NCI-H748 treated with DMSO at 0.1 percent for 48 hours (cell line): ENCODE data around the gene COL8A2.

Source experiments
- DNase-seq: peaks from one replicate; lab custom pipeline; 2025; lab: John Stamatoyannopoulos, UW

COL8A2 gene

GRCh38 chr1:36136535-36136934 lies 11.5 kb upstream of the COL8A2 start:
- DNase-seq, result no peak

GRCh38 chr1:36135796-36136195 lies 10.8 kb upstream of the COL8A2 start:
- no peak for DNase-seq

DNA sequence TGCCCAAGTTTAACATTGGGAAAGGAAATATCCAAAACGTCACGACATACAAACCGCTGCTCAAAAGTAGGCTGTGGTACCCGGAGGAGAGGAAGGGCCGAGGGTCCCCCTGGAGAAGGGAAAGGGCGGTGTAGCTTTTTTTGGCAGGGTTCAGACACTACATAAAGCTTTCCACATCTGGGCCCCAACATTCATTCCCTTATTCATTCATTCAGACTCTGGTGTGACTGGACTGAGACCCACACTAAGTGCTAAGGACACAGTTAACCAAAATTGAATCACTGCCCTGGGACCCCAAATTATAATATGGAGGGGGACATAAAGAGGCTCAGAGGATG lies 10.3 kb upstream of the COL8A2 start:
- no peak for DNase-seq

GRCh38 chr1:36134505-36135329 lies 9.7 kb upstream of the COL8A2 start:
- peak; percentile 5 for DNase-seq

- DNase-seq, result no peak
Measured at GRCh38 chr1:36134031-36134430, 9.0 kb upstream of the COL8A2 start.

DNA sequence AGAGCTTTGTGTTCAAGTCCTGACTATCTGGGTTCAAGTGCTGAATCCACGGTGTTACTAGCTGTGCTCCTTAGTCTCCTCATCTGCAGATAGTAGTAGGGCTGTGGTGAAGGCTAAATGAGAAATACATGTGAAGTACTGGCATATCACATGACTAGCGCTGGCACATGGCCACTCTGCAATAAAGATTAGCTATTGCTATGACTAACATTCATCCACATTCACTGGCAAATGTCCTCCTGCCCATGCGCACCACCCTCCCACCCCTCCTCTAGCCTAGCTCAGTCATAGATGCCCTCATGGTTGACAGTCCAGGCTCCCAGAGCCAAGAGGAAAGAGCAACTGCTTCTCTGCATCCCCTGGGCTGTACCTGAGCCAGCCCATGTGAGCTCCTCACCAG lies 8.5 kb upstream of the COL8A2 start:
- no peak for DNase-seq

DNA sequence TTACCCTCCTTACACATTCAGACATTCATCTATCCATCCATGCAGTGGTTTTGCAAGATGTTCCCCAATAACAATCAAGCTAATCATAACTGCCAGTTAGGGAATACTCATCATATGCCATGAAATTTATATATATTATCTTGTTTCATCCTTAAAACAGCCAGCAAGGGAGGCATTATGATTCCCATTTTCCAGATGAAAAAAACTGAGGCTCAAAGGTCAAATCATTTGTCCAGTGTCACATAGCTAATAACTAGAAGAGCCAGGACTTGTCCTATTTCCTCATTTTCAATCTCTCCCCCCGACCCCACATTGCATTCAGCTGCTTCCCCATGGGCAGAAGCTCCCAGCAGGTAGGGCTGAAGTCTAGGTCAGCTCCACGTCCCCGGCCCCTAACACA lies 7.0 kb upstream of the COL8A2 start:
- DNase-seq, result no peak

GRCh38 chr1:36128905-36129206 lies 3.8 kb upstream of the COL8A2 start:
- DNase-seq, result no peak

DNA sequence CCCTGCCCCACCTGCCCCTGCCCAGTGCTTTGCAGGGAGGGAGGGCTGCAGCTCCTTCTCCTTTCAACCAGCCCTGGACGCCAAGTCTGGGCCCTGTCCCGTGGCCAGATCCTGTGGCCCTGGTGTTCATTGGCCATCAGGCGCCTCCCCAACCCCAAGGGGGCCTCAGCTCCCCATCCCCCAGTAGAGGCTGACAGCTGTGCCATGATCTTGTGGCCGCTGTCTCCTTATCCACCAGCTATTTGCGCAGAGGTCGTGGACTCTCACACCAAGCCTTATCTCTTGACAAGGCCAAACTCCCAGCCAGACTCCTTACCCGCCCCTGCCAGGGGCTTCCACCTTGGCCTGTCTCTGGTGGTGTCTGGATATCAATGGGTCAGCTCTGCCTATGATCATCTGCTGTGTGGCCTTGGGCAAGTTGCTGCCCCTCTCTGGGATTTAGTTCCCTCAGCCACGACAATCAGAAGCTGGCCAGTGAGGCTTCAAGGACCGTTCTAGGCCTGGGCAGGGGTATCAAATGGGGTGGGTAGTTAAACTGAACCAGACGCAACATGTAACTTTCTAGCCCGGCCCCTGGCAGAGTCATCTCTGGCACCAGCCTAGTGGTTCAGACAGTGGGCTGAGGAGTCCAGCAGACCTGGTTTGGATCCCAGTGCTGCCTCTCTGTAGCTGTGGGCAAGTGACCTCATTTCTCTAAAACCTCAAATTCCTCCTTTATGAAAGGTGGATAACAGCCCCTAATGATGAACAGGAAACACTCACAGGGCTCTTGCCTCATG lies 3.3 kb upstream of the COL8A2 start:
- DNase-seq, result no peak

DNA sequence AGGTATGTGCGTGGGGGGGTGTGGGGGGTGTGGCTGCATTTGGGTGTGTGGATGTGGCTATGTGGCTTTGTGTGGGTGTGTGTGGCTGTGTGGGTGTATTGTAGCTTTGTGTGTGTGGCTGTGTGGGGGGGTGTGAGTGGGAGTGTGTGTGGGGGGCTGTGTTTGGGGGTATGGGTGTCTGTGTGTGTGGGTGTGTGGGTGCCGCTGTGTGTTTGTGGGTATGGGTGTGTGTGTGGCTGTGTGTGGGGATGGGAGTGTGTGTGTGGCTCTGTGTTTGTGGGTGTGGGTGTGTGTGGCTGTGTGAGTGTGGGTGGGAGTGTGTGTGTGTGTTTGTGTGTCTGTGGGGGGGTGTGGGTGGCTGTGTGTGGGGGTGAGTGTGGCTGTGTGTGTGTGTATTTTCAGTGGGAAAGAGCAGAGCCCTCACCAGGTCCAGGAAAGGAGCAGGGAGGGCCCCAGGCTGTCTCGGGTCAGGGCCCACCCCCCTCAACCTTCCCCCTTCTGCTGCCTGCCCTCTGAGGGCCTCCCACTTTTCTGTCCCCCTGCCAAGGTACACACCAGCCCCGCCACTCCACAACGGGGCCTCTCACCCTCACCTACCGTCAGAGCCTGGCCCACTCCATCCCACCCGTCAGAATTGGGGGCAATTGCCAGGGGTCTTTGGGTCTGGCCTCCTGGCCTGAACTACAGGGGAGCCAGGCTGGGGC lies 1.9 kb upstream of the COL8A2 start:
- no peak for DNase-seq

DNA sequence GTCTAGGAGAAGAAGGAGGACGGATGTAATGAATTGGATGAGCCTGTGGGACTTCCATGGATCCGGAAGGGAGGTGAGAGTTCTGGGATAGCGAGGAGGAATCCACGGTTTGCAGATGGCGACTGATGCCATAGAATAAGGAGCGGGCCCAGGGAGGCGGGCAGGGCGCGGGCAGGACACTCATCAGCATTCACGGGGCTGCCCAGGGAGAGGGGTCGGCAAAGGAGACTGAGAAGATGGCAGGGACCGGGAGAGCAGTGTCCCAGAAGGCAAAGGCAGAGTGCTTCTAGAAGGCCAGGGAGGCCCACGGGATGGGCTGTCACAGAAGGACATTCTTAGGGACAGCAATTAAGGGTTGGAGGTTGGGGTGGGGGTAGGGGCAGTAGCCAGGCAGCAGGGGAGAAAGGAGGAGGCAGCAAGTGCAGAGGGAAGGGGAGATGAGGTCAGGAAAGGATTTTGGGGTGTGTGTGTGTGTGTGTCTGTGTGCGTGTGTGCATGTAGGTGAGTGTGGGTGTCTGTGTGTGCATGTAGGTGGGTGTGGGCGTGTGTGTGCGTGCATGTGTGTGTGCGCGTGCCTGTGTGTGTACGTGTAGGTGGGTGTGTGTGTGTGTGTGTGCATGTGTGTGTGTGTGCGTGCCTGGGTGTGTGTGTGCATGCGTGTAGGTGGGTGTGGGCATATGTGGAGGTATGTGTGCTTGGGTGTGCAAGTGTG lies 1.1 kb upstream of the COL8A2 start:
- DNase-seq, result no peak

DNA sequence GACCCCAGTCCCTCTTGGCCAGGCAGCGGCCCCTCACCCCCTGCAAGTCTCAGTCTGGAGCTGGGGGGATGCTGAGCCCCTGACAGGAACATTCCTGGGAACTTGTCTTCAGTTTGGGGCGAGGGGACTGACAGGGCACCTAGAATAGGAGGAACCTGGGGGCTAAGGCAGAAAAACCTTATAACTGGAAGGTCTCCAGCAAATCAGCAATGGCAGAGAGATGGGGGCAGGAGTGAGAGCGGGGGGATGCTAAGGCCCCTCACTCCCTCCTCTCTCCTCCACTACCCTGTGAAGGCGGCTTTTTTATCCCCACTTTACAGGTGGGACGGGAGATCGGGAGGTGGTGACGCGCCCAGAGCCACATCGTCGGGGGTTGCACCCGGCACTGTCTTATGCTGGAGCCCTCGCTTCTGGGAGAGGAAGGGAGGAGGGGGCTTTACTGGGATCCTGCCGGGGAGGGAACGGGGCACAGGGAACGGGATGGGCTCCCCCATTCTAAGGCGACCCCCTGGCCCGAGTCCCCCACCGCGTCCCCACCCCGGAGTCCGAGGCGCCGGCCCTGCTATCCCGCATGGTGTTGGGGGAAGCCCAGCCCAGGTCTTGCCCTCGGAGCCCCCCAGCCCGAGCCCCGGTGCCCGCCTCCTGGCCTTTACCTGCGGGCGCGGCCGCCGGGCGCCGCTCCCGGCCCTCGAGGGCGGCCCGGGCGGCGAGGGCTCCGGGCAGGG lies 456 bp downstream of the COL8A2 start:
- DNase-seq, result no peak

DNA sequence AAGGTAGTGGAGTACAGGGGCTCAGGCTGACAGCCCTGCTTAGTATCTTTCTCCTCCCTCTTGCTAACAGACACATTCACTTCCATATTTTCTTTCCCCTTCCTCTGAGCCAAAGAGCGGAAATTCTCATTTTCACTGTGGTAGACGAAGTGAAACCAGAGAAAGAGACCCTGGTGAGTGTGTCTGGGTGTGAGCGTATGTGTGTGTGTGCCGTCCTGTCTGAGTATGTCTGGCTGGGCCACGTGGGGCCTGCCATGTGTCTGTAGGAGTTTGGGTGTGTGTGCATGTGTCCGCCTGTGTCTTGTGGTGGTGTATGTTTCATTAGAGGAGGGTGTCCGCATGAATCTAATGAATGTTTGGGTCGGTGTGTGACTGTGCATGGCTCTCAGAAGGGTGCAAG lies 1.7 kb downstream of the COL8A2 start:
- DNase-seq, result no peak

GRCh38 chr1:36122062-36123030 lies 2.7 kb downstream of the COL8A2 start:
- DNase-seq, result no peak

- no peak for DNase-seq
Measured at GRCh38 chr1:36119456-36119855, 5.6 kb downstream of the COL8A2 start.

DNA sequence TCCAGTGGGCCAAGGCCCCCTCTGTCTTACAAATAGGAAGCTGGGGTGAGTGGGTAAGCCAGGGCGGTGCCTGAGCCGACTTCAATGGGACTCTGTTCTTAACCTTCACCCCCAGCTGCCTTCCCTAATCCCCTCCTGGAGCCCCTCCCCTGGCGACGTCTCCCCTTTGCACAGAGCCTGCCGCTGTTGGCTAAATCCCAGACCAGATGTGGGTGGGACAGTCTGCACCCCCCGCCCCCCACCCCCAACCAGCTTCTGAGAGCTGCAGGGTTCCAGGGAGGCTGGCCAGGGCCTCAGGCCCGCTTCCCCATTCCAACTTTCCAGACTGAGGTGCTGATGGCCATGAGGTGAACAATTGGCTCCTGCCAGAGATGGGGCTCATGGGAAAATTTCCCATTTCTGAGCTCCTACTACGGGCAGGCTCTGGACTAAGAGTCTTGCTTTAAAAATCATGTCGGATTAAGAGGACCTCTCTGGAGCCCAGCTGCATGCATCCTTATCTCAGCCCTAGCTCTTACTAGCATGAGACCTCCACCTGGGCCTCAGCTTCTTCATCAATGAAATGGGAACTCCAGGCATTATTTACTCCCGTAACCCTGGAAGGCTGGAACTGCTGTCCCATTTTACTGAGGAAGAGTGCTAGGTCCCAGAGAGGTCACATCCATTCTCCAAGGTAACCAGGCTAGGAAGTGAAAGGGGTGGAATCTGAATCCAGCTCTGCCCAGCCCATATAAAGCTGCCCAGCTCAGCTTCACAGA lies 6.4 kb downstream of the COL8A2 start:
- no peak for DNase-seq

- DNase-seq, result no peak
Measured at GRCh38 chr1:36116901-36117300, 8.1 kb downstream of the COL8A2 start.

- no peak for DNase-seq
Measured at GRCh38 chr1:36115931-36116330, 9.1 kb downstream of the COL8A2 start.

DNA sequence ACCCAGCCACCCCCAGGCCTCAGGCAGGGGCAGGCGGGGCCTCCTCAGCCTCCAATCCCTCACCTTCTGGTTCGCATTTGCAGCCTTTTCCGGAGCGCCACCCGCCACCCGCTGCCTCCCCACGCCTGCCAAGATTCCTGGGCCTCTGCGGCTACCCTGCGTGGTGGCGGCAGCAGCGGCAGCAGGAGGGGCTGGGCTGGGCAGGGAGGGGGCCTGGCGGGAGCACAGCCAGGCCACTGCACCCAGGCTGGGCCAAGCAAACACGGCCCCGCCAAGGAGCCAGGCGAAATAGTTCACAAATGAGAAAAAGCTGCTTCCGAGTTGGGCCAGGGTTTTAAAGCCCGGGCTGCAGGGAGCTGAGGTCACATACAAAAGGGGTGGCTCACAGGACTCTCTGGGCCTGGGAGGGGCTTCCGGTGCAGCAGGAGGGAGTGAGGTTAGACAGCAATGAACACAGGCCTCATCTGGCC lies 9.8 kb downstream of the COL8A2 start:
- no peak for DNase-seq

GRCh38 chr1:36114371-36114770 lies 10.7 kb downstream of the COL8A2 start:
- DNase-seq, result no peak
